HG03460 (cell line): ENCODE measurements around the gene RBM34.
A peak's percentile ranks its signal among the peaks of the same experiment; 100 is the strongest.
"Not testable (repeated sequence)": the region's sequence is repeated elsewhere in the genome, so short reads cannot be mapped to it uniquely, and the experiment has no call there.

Experiments used
- ATAC-seq: cut with Tn5 transposase; IDR thresholded peaks from one replicate; pipeline ENCODE4 v1.9.1; 2021; ENCODE audit not compliant: unreplicated experiment

The RBM34 gene, protein sequence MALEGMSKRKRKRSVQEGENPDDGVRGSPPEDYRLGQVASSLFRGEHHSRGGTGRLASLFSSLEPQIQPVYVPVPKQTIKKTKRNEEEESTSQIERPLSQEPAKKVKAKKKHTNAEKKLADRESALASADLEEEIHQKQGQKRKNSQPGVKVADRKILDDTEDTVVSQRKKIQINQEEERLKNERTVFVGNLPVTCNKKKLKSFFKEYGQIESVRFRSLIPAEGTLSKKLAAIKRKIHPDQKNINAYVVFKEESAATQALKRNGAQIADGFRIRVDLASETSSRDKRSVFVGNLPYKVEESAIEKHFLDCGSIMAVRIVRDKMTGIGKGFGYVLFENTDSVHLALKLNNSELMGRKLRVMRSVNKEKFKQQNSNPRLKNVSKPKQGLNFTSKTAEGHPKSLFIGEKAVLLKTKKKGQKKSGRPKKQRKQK

DNA sequence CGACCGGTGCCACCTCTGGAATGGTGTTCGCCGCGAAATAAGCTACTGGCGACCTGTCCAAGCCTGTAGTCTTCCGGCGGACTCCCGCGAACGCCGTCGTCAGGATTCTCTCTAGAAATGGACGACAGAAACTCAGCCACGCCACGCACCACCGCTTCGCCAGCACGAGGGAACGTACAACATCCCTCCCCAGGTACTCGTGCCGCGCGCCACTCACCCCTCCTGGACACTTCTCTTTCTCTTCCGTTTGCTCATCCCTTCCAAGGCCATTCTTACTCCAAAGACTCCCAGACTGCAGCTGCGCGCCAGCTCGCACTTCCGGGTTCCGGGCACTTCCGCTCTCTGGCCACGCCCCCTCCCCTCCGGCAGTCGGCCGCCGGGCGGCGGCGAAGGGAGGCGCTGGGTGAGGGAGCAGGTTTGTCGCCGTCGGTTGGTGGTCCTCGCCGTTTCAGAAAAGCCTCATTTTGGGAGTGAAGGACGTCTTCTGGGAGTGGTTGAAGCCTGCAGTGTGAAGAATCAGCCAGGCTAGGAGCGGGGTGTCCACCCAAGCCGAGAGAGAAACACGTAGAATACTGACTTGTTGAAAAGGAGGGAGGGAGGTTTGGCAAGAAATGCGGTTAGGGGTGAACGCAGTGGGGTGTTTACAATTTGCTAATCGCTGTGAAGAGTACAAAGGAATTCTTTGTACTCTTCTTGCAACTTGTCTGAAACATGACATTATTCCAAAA lies at the start of gene RBM34:
RBM34 (minus strand) TSS at position 294 of the 728 bp plus-strand sequence; CDS start at position 270, 24 bp downstream.
- peak; percentile 95 for ATAC-seq

GRCh38 chr1:235207209-235207565 lies 46.1 kb upstream of the RBM34 start:
- no peak for ATAC-seq

GRCh38 chr1:235206533-235207208 lies 45.6 kb upstream of the RBM34 start:
- ATAC-seq, result no peak

- no peak for ATAC-seq
Observed at GRCh38 chr1:235205687-235206086, 44.6 kb upstream of the RBM34 start.

GRCh38 chr1:235203428-235203827 lies 42.4 kb upstream of the RBM34 start:
- ATAC-seq, result no peak

GRCh38 chr1:235202447-235202846 lies 41.4 kb upstream of the RBM34 start:
- not testable (repeated sequence) for ATAC-seq

GRCh38 chr1:235199441-235199840 lies 38.4 kb upstream of the RBM34 start:
- no peak for ATAC-seq

DNA sequence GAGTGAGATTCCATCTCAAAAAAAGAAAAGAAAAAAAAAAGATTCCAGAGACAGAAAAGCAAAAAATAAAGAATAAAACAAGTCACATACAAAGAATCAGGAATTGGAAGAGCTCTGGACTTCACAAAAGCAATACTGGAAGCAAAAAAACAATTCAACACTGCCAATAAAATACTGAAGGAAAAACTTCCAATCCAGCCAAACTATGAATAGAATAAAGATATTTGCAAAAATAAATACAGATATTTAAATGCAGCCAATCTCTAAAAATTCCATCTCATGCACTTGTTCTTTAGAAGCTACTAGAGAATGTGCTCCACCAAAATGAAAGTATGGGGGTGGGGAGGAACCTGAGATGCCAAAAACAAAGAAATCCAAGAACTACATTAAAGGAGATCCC lies 29.4 kb upstream of the RBM34 start:
- no peak for ATAC-seq

DNA sequence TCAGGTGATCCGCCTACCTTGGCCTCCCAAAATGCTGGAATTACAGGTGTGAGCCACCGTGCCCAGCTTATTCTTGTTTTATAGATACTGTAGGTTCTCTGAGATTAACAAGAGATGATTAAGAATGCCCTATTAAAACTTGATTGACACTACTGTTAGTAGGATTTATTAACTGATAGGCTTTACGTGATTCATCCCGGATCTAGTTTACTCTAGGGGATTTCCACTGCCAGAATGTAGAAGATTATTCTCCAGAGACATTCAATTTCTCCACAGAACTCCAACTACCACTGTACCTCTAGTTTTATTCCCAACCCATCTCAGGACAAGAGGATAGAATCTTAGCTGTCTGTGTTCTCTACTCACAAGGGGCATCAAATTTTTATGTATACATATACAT lies 26.3 kb upstream of the RBM34 start:
- no peak for ATAC-seq

DNA sequence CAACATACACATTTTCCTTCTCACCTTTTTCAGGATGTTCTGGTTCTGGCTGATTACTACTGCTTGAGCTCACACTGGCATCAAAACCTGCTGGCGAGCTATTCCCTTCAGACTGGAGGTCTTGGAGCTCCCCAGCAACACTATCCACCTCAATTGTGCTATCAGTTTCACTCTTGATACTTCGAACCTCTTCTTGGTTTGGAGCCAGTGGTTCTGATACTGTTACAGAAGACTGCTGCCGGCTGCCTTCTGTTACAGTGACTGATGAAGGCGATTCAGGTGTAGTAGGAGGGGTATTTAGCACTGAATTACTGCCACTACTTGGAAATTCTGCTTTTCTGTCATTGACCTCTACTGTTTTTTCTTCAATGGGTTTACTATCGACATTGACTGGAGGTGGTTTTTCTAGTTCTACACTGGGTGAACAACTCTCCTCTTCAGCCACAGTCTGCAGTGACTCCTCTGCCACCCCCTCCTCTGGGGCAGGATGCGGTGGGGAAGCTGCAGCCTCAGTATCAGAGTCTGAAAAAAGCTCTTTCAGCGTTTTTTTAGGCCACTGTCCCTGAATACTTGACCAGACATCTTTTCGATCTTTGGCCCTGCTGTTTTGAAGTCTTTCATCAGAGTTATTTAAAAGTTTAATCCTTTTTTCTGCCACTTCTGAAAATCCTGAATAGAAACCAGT lies 20.7 kb upstream of the RBM34 start:
- ATAC-seq, result no peak

- ATAC-seq, result no peak
Observed at GRCh38 chr1:235180916-235181460, 19.9 kb upstream of the RBM34 start.

DNA sequence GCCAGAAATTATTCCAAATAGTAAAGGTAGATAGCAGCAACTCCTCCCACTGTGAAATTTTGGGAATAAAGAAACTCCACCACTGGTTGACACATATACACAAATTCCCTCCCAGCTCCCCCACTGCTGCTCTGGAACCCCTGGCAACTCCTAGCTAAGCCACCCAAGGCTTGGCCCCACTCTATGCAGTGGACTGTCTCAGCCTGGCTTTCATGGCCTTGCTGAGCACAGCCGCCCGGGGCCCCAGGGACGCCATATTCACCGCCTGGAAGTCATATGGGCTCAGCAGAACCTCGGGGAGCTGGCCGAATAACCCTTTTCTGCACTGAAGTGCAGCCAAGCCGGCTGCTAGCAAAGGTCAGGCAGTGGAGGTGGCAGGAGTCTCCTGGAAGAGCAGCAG lies 15.4 kb upstream of the RBM34 start:
- ATAC-seq, result no peak

DNA sequence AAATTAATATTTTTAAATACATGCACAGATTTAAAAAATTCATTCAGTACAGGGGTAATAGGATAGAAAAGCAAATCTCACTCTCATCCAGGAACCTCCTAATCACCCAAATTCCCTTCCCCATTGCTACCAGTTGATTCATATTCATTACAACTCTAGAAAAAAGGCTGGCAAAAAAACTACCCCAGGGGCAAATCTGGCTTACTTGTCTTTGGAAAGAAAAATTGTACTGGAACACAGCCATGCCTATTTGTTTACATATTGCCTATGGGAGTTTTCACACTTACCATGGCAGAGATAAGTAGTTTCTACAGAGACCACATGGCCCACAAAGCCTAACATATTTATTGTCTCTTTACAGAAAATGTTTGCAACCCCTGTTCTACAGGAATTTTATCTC lies 8.9 kb upstream of the RBM34 start:
- ATAC-seq, result no peak

GRCh38 chr1:235168375-235168774 lies 7.3 kb upstream of the RBM34 start:
- no peak for ATAC-seq

- ATAC-seq, result no peak
Observed at GRCh38 chr1:235161685-235162327, 756 bp upstream of the RBM34 start.

GRCh38 chr1:235160383-235160956 lies 580 bp downstream of the RBM34 start:
- peak; percentile 32 for ATAC-seq

DNA sequence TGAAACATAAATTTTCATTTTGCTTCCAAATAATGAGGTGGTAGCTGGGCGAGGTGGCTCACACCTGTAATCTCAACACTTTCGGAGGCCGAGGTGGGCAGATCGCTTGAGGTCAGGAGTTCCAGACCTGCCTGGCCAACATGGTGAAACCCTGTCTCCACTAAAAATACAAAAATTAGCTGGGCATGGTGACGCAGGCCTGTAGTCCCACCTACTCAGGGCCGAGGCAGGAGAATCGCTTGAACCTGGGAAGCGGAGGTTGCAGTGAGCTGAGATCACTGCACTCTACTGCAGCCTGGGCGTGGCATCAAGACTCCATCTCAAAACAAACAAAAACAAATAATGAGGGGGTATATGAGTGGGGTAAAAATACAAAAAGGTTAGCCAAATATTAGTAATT lies 1.1 kb downstream of the RBM34 start:
- not testable (repeated sequence) for ATAC-seq

DNA sequence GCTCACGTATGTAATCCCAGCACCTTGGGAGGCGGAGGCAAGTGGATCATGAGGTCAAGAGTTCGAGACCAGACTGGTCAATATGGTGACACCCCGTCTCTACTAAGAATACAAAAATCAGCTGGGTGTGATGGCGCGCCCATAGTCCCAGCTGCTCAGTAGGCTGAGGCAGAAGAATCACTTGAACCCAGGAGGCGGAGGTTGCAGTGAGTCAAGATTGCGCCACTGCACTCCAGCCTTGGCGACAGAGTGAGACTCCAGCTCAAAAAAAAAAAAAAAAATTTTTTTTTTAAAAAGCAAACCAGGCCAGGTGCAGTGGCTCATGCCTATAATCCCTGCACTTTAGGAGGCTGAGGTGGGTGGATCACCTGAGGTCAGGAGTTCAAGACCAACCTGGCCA lies 1.8 kb downstream of the RBM34 start:
- not testable (repeated sequence) for ATAC-seq

- no peak for ATAC-seq
Observed at GRCh38 chr1:235158680-235159079, 2.4 kb downstream of the RBM34 start.

GRCh38 chr1:235157150-235157549 lies 3.9 kb downstream of the RBM34 start:
- ATAC-seq, result no peak
